T-cell (primary cell): ENCODE measurements around the gene BTG2. TPM values are rescaled to one million over a fixed set of nuclear protein-coding genes. Genes with fewer than 3 reads are reported as not detected.

Experiments
- ATAC-seq, 4 experiments: fragments of 200-7000 bp in 3 of 4; fragments of 150-1000 bp in 1 of 4; cut with Tn5 transposase; replicated peaks in 1 of 4; 1 replicate in 3 of 4; 2 replicates in 1 of 4; pipeline ENCODE4 v1.10.0; 2021; ENCODE audit warnings: moderate library complexity in 3 of 4, mild to moderate bottlenecking in 2 of 4, moderate number of reproducible peaks in 1 of 4
- CTCF ChIA-PET, 2 donors: fragments of 300-600 bp; sonication (Branson Sonifier 250); formaldehyde crosslinking; loops; one replicate each; lab custom pipeline; 2022; ENCODE audit warnings: antibody characterized with exemption in 2 of 2; lab: Charles Lee
- POLR2A ChIA-PET, 2 donors: fragments of 300-600 bp; sonication (Branson Sonifier 250); formaldehyde crosslinking; loops; one replicate each; lab custom pipeline; 2022; ENCODE audit warnings: antibody characterized with exemption in 2 of 2; lab: Charles Lee
- DNase-seq, 35 experiments: peaks; one replicate each; pipeline versions ENCODE4 v3.0.0 to v3.0.0-alpha.2; 2013 to 2023
- H3K27ac ChIP-seq: one replicate; pipeline ENCODE4 v1.5.1; 2013; ENCODE audit warnings: low read length
- H3K27me3 ChIP-seq, 2 experiments: replicated peaks in 1 of 2; 1 replicate in 1 of 2; 2 replicates in 1 of 2; pipeline versions ENCODE4 v1.6.1 to v1.7.0; 2013; ENCODE audit warnings: low read length in 1 of 2, mixed read lengths in 1 of 2; ENCODE audit not compliant: control insufficient read depth in 2 of 2, insufficient read depth in 2 of 2; ENCODE audit errors: extremely low read depth in 1 of 2
- H3K36me3 ChIP-seq, 2 donors: 1 replicate in 1 of 2; 2 replicates in 1 of 2; pipeline versions ENCODE4 v1.6.1 to v1.7.0; 2013; ENCODE audit warnings: low read length in 1 of 2; ENCODE audit not compliant: control insufficient read depth in 2 of 2, insufficient read depth in 1 of 2; ENCODE audit errors: extremely low read depth in 1 of 2
- H3K4me1 ChIP-seq, 2 experiments: 1 replicate in 1 of 2; 2 replicates in 1 of 2; pipeline versions ENCODE4 v1.6.1 to v1.7.0; 2013; ENCODE audit warnings: low read length in 2 of 2, mixed read lengths in 1 of 2; ENCODE audit not compliant: insufficient read depth in 2 of 2, control insufficient read depth in 1 of 2; ENCODE audit errors: extremely low read depth in 1 of 2
- H3K4me3 ChIP-seq, 2 donors: 1 replicate in 1 of 2; 2 replicates in 1 of 2; pipeline versions ENCODE4 v1.5.1 to v1.7.0; 2013; ENCODE audit warnings: mild to moderate bottlenecking in 2 of 2, low read length in 1 of 2, moderate library complexity in 1 of 2; ENCODE audit not compliant: control insufficient read depth in 1 of 2; ENCODE audit errors: extremely low read depth in 1 of 2
- H3K9me3 ChIP-seq: 2 replicates; pipeline ENCODE4 v1.7.0; 2013
- H3K27ac Mint-ChIP-seq, 2 donors: one replicate each; pipeline ENCODE4 v1.8.0; 2020 to 2021; ENCODE audit warnings: mild to moderate bottlenecking in 2 of 2, mixed read lengths in 2 of 2
- H3K27me3 Mint-ChIP-seq, 2 donors: one replicate each; pipeline ENCODE4 v1.8.0; 2021 to 2022; ENCODE audit warnings: mixed read lengths in 2 of 2
- H3K36me3 Mint-ChIP-seq: one replicate; pipeline ENCODE4 v1.8.0; 2021; ENCODE audit warnings: mixed read lengths
- H3K4me1 Mint-ChIP-seq, 3 donors: one replicate each; pipeline ENCODE4 v1.8.0; 2020 to 2022; ENCODE audit warnings: mixed read lengths in 3 of 3, mild to moderate bottlenecking in 1 of 3
- H3K4me3 Mint-ChIP-seq, 3 donors: one replicate each; pipeline ENCODE4 v1.8.0; 2020 to 2022; ENCODE audit warnings: mild to moderate bottlenecking in 3 of 3, mixed read lengths in 3 of 3, moderate library complexity in 3 of 3
- H3K9me3 Mint-ChIP-seq, 3 donors: one replicate each; pipeline ENCODE4 v1.8.0; 2020 to 2022; ENCODE audit warnings: mixed read lengths in 3 of 3
- WGBS: methylation state at CpG from one replicate; pipeline ENCODE4 v1.1.5; 2013; ENCODE audit warnings: missing lambda C conversion rate; ENCODE audit not compliant: insufficient coverage; 5-methylcytosine and 5-hydroxymethylcytosine counted together
- total RNA-seq, 35 experiments: library from RNA in 6 of 35; stranded (reverse) in 6 of 35; fragments of 120-200 nt in 1 of 35; gene quantifications; one replicate each; pipeline versions ENCODE4 v1.2.1 to v1.2.4 and lab custom pipeline; 2013 to 2026

BTG2 gene
- total RNA-seq, 5 donors from 2014 or later (not counting 1 experiment from before 2014, with no cell fraction given), result 172 to 655 (median 186) TPM

- Mint-ChIP-seq H3K27ac (no peak within 1 kb of the TSS), H3K27me3 (peaks cover 26 to 57% of the 10 kb centered on the region in 2 donors), H3K9me3 (no peaks in the 10 kb centered on the region), H3K36me3 (no peaks in the 10 kb centered on the region), H3K4me1 (peaks cover 0 to 10% (median 0%) of the 10 kb centered on the region in 3 donors), H3K4me3 (peak within 1 kb of the TSS in 1 of 3 donors; percentile 47)
- Histone ChIP-seq H3K4me3 (no peak within 1 kb of the TSS), H3K27me3 (peaks cover 0 to 33% of the 10 kb centered on the region in 2 experiments), H3K9me3 (no peaks in the 10 kb centered on the region), H3K4me1 (peaks cover 0 to 8% of the 10 kb centered on the region in 2 experiments), H3K27ac (no peak within 1 kb of the TSS), H3K36me3 (no peaks in the 10 kb centered on the region)
- peak in 2 of 4 experiments; percentile 33 to 62 for ATAC-seq
- WGBS, result 18% methylated on average over 8 of the region's 17 CpGs
- no peak for DNase-seq
- POLR2A ChIA-PET, result interaction anchor here (0.6 to 0.7 kb wide), 2 partner anchors 10 to 16 kb away, joined by 3 to 5 read pairs; no protein-coding TSS in a partner anchor
- CTCF ChIA-PET, result no interaction called here
Measured at GRCh38 chr1:203351037-203351625, 45.8 kb downstream of the BTG2 start, which contains the start of gene FMOD. FMOD (minus strand) TSS chr1:203351122; CDS start chr1:203348270, 2,852 bp downstream.

GRCh38 chr1:203353486-203353885, 48.2 kb downstream of the BTG2 start:
- CTCF ChIA-PET, result interaction anchor here (0.6 to 1.3 kb wide), 7 partner anchors 10 to 856 kb away, joined by 3 to 5 read pairs (median 3); no protein-coding TSS in a partner anchor
- ATAC-seq (no peak), DNase-seq (no peak)
- 85% methylated on average over 6 of the region's 8 CpGs for WGBS
- Mint-ChIP-seq H3K27ac (no peak overlapping the region), H3K27me3 (peaks cover 31 to 43% of the 10 kb centered on the region in 2 donors), H3K9me3 (no peaks in the 10 kb centered on the region), H3K4me1 (peaks cover 0 to 10% (median 0%) of the 10 kb centered on the region in 3 donors), H3K36me3 (no peaks in the 10 kb centered on the region), H3K4me3 (no peak overlapping the region)
- Histone ChIP-seq H3K9me3 (no peaks in the 10 kb centered on the region), H3K36me3 (no peaks in the 10 kb centered on the region), H3K4me3 (no peak overlapping the region), H3K4me1 (peaks cover 0 to 8% of the 10 kb centered on the region in 2 experiments), H3K27ac (no peak overlapping the region), H3K27me3 (peaks cover 0 to 22% of the 10 kb centered on the region in 2 experiments)
- POLR2A ChIA-PET, result no interaction called here

GRCh38 chr1:203354246-203354645, 48.9 kb downstream of the BTG2 start:
- Mint-ChIP-seq H3K4me1 (peaks cover 0 to 10% (median 0%) of the 10 kb centered on the region in 3 donors), H3K36me3 (no peaks in the 10 kb centered on the region), H3K9me3 (no peaks in the 10 kb centered on the region), H3K4me3 (no peak overlapping the region), H3K27me3 (peaks cover 37% of the 10 kb centered on the region in 2 donors), H3K27ac (no peak overlapping the region)
- H3K27me3 ChIP-seq, result peaks cover 0 to 23% of the 10 kb centered on the region in 2 experiments
- WGBS, result 64% methylated on average over 1 of the region's 2 CpGs
- H3K27ac ChIP-seq, result no peak overlapping the region
- POLR2A ChIA-PET, result interaction anchor here in 1 of 2 donors (0.5 kb wide), 1 partner anchor 10 kb away, joined by 7 read pairs; no protein-coding TSS in a partner anchor
- ATAC-seq, result no peak
- H3K4me1 ChIP-seq, result peaks cover 0 to 8% of the 10 kb centered on the region in 2 experiments
- CTCF ChIA-PET, result interaction anchor here in 1 of 2 donors (0.6 kb wide), 1 partner anchor 356 kb away, joined by 4 read pairs; no protein-coding TSS in a partner anchor
- no peaks in the 10 kb centered on the region for H3K36me3 ChIP-seq
- H3K9me3 ChIP-seq, result no peaks in the 10 kb centered on the region
- H3K4me3 ChIP-seq, result no peak overlapping the region
- DNase-seq, result no peak

- Mint-ChIP-seq H3K9me3 (peaks cover 0 to 3% (median 0%) of the 10 kb centered on the region in 3 donors), H3K27ac (no peak overlapping the region), H3K4me1 (no peaks in the 10 kb centered on the region), H3K27me3 (peaks cover 28 to 33% of the 10 kb centered on the region in 2 donors), H3K4me3 (no peak overlapping the region), H3K36me3 (no peaks in the 10 kb centered on the region)
- DNase-seq, result no peak
- H3K36me3 ChIP-seq, result no peaks in the 10 kb centered on the region
- no peak overlapping the region for H3K4me3 ChIP-seq
- H3K27ac ChIP-seq, result no peak overlapping the region
- H3K9me3 ChIP-seq, result no peaks in the 10 kb centered on the region
- ChIA-PET POLR2A (no interaction called here), CTCF (interaction anchor here in 1 of 2 donors (0.6 kb wide), 1 partner anchor 365 kb away, joined by 5 read pairs; no protein-coding TSS in a partner anchor)
- no peaks in the 10 kb centered on the region for H3K4me1 ChIP-seq
- no peak for ATAC-seq
- peaks cover 0 to 20% of the 10 kb centered on the region in 2 experiments for H3K27me3 ChIP-seq
Measured at GRCh38 chr1:203359010-203359571, 53.8 kb downstream of the BTG2 start.

Other genes with a start within 250 kb of the BTG2 start
- gene MYOG, start 219.5 kb upstream of the BTG2 start, total RNA-seq, result not detected
- gene ADORA1, start 177.8 kb upstream of the BTG2 start, total RNA-seq, result not detected
- gene MYBPH, start 129.7 kb upstream of the BTG2 start, total RNA-seq, result not detected
- under 1 TPM in 2 of 5 donors, not detected in 3; 0.20 to 0.30 TPM for gene CHI3L1, start 118.8 kb upstream of the BTG2 start, total RNA-seq
- 1 to 10 TPM in 2 of 5 donors, under 1 TPM in 2, not detected in 1; 0.12 to 2.3 (median 0.92) TPM for gene CHIT1, start 75.8 kb upstream of the BTG2 start, total RNA-seq
- under 1 TPM in 3 of 5 donors, not detected in 2; 0.13 to 0.41 (median 0.18) TPM for gene FMOD, start 45.6 kb downstream of the BTG2 start, total RNA-seq
- gene PRELP, start 170.3 kb downstream of the BTG2 start, total RNA-seq, result under 1 TPM in 3 of 5 donors, not detected in 2; 0.13 to 0.18 (median 0.13) TPM
- gene OPTC, start 188.6 kb downstream of the BTG2 start, total RNA-seq, result not detected